WERI-Rb-1 (cell line): ENCODE data around the gene ZDHHC24.
A peak's percentile ranks its signal among the peaks of the same experiment; 100 is the strongest.

Experiments used
- DNase-seq: peaks from one replicate; pipeline ENCODE4 v3.0.0-alpha.2; 2020
- H3K27ac ChIP-seq: fragments of 250-450 bp; sonication (Bioruptor Pico); 2 replicates; pipeline ENCODE4 v1.5.1; 2020; ENCODE audit warnings: mild to moderate bottlenecking, moderate library complexity
- H3K27me3 ChIP-seq: fragments of 250-450 bp; sonication (Bioruptor Pico); 2 replicates; pipeline ENCODE4 v1.5.1; 2021; ENCODE audit warnings: mild to moderate bottlenecking, low read depth, moderate library complexity; ENCODE audit not compliant: insufficient read depth, severe bottlenecking
- H3K36me3 ChIP-seq: fragments of 250-450 bp; sonication (Bioruptor Pico); 2 replicates; pipeline ENCODE4 v1.5.1; 2020; ENCODE audit warnings: mild to moderate bottlenecking, moderate library complexity
- H3K4me3 ChIP-seq: 2 replicates; pipeline ENCODE4 v1.5.1; 2011; ENCODE audit warnings: low read depth, mild to moderate bottlenecking, control low read depth, low read length
- H3K9me3 ChIP-seq: fragments of 250-450 bp; sonication (Bioruptor Pico); 2 replicates; pipeline ENCODE4 v1.5.1; 2021; ENCODE audit warnings: mild to moderate bottlenecking, moderate library complexity; ENCODE audit not compliant: severe bottlenecking
- CTCF ChIP-seq: IDR thresholded peaks from 2 replicates; pipeline ENCODE4 v1.5.1; 2011; ENCODE audit warnings: low read depth, mild to moderate bottlenecking, control low read depth, inconsistent platforms, low read length

ZDHHC24 gene

GRCh38 chr11:66491315-66491935, 54.4 kb downstream of the ZDHHC24 start:
- TF ChIP-seq CTCF = peak; percentile 73
- Histone ChIP-seq H3K27ac (peak overlapping the region; percentile 84), H3K27me3 (no peaks in the 10 kb centered on the region), H3K9me3 (no peaks in the 10 kb centered on the region), H3K4me3 (no peak overlapping the region), H3K36me3 (peaks cover 67% of the 10 kb centered on the region)
- DNase-seq = peak; percentile 50

GRCh38 chr11:66489636-66490035, 56.2 kb downstream of the ZDHHC24 start:
- Histone ChIP-seq H3K9me3 (no peaks in the 10 kb centered on the region), H3K27me3 (no peaks in the 10 kb centered on the region), H3K36me3 (peaks cover 65% of the 10 kb centered on the region), H3K27ac (peak overlapping the region; percentile 78), H3K4me3 (no peak overlapping the region)
- DNase-seq = peak; percentile 87
- no peak for TF ChIP-seq CTCF

- no peak for TF ChIP-seq CTCF
- DNase-seq = peak; percentile 52
- Histone ChIP-seq H3K27ac (peak overlapping the region; percentile 78), H3K4me3 (no peak overlapping the region), H3K9me3 (no peaks in the 10 kb centered on the region), H3K36me3 (peaks cover 61% of the 10 kb centered on the region), H3K27me3 (no peaks in the 10 kb centered on the region)
Observed at GRCh38 chr11:66488957-66489356, 56.9 kb downstream of the ZDHHC24 start.

- peaks cover 53% of the 10 kb centered on the region for H3K36me3 ChIP-seq
- TF ChIP-seq CTCF = no peak
- H3K27me3 ChIP-seq = no peaks in the 10 kb centered on the region
- no peak overlapping the region for H3K27ac ChIP-seq
- no peaks in the 10 kb centered on the region for H3K9me3 ChIP-seq
- no peak for DNase-seq
- H3K4me3 ChIP-seq = no peak overlapping the region
Observed at GRCh38 chr11:66484806-66485380, 61.0 kb downstream of the ZDHHC24 start.

GRCh38 chr11:66480117-66480938, 65.5 kb downstream of the ZDHHC24 start, which contains the start of gene DPP3:
Gene DPP3, plus strand, starts transcription at chr11:66480434. Its CDS starts 1,767 bp downstream, at chr11:66482201.
- Histone ChIP-seq H3K4me3 (peak within 1 kb of the TSS; percentile 94), H3K27me3 (no peaks in the 10 kb centered on the region), H3K27ac (peak within 1 kb of the TSS; percentile 91), H3K9me3 (no peaks in the 10 kb centered on the region), H3K36me3 (peaks cover 29% of the 10 kb centered on the region)
- DNase-seq = peak; percentile 97
- TF ChIP-seq CTCF = no peak
